K562 (cell line): Measurements from ENCODE around the gene PEX10. TPM values are rescaled to one million over a fixed set of nuclear protein-coding genes. Genes with fewer than 3 reads are reported as not detected.

Experiments used
- ATF2 ChIP-seq: sonication (generic); formaldehyde crosslinking; IDR thresholded peaks from 2 replicates; pipeline ENCODE4 v1.8.1; 2022; ENCODE audit warnings: missing genetic modification reagents
- E2F6 ChIP-seq, 2 experiments: IDR thresholded peaks; 2 replicates each; pipeline ENCODE4 v1.6.1; 2011; ENCODE audit warnings: borderline replicate concordance in 1 of 2, control low read depth in 1 of 2, low read depth in 1 of 2, low read length in 1 of 2, mild to moderate bottlenecking in 1 of 2, mixed read lengths in 1 of 2, moderate library complexity in 1 of 2; ENCODE audit not compliant: insufficient read depth in 1 of 2, insufficient read length in 1 of 2, poor library complexity in 1 of 2, severe bottlenecking in 1 of 2; ENCODE audit errors: extremely low read depth in 1 of 2
- ETV6 ChIP-seq, 3 experiments: fragments of 150-350 bp in 1 of 3; sonication (generic) in 1 of 3; formaldehyde crosslinking in 1 of 3; IDR thresholded peaks; 2 replicates each; pipeline versions ENCODE4 v1.6.1 to v1.8.0; 2014 to 2022; ENCODE audit warnings: borderline replicate concordance in 2 of 3, low read depth in 2 of 3, antibody characterized with exemption in 1 of 3, low read length in 1 of 3, mild to moderate bottlenecking in 1 of 3, missing genetic modification reagents in 1 of 3
- FOS ChIP-seq: IDR thresholded peaks from 3 replicates; pipeline ENCODE4 v1.6.1; 2011; ENCODE audit not compliant: insufficient read length; ENCODE audit errors: extremely low read depth
- MBD2 ChIP-seq: sonication (generic); IDR thresholded peaks from 2 replicates; pipeline ENCODE4 v1.6.1; 2016; ENCODE audit warnings: low read depth, borderline replicate concordance
- MYBL2 ChIP-seq, 2 experiments: fragments of 450-650 bp in 1 of 2; sonication (generic) in 1 of 2; formaldehyde crosslinking in 1 of 2; IDR thresholded peaks; 2 replicates each; pipeline versions ENCODE4 v1.6.1 to v1.8.1; 2017 to 2022; ENCODE audit warnings: borderline replicate concordance in 1 of 2, inconsistent platforms in 1 of 2, low read depth in 1 of 2, mild to moderate bottlenecking in 1 of 2, missing genetic modification reagents in 1 of 2, moderate library complexity in 1 of 2
- MYC ChIP-seq, 2 experiments: fragments of 250-450 bp in 1 of 2; sonication (Bioruptor Pico) in 1 of 2; IDR thresholded peaks; 2 replicates each; pipeline versions ENCODE4 v1.5.1 to v1.6.1; 2012 to 2021; ENCODE audit warnings: low read depth in 2 of 2, borderline replicate concordance in 1 of 2, improper control_type of control experiment in 1 of 2, low read length in 1 of 2, mild to moderate bottlenecking in 1 of 2, moderate library complexity in 1 of 2
- NFATC3 ChIP-seq: fragments of 450-650 bp; IDR thresholded peaks from 2 replicates; pipeline ENCODE4 v1.6.1; 2017; ENCODE audit warnings: mild to moderate bottlenecking
- PTTG1 ChIP-seq: fragments of 450-650 bp; IDR thresholded peaks from 2 replicates; pipeline ENCODE4 v1.6.1; 2016; ENCODE audit warnings: low read depth, mild to moderate bottlenecking, missing genetic modification characterization, missing compliant biosample characterization
- RBBP5 ChIP-seq: fragments of 200-600 bp; sonication (generic); IDR thresholded peaks from 2 replicates; pipeline ENCODE4 v1.6.1; 2012; ENCODE audit warnings: borderline replicate concordance, mild to moderate bottlenecking, low read length, control low read depth, inconsistent platforms; ENCODE audit not compliant: insufficient read depth, poor library complexity, severe bottlenecking
- SAP30 ChIP-seq: fragments of 200-600 bp; sonication (generic); IDR thresholded peaks from 2 replicates; pipeline ENCODE4 v1.6.1; 2012; ENCODE audit warnings: borderline replicate concordance, low read depth, mild to moderate bottlenecking, moderate library complexity, low read length, control low read depth, inconsistent platforms; ENCODE audit not compliant: insufficient read depth, poor library complexity, severe bottlenecking
- SRSF9 ChIP-seq: fragments of 200-400 bp; formaldehyde crosslinking; IDR thresholded peaks from 2 replicates; pipeline ENCODE4 v1.6.1; 2017; ENCODE audit warnings: low read depth, low read length, borderline replicate concordance
- USF2 ChIP-seq: sonication (generic); formaldehyde crosslinking; IDR thresholded peaks from 2 replicates; pipeline ENCODE4 v1.5.0; 2020; ENCODE audit warnings: missing genetic modification reagents
- ZBTB2 ChIP-seq: fragments of 450-650 bp; IDR thresholded peaks from 2 replicates; pipeline ENCODE4 v1.6.1; 2016; ENCODE audit warnings: antibody characterized with exemption
- ZNF639 ChIP-seq, 2 experiments: fragments of 200-800 bp in 1 of 2; sonication (Bioruptor generic) in 1 of 2; sonication (generic) in 1 of 2; formaldehyde crosslinking in 1 of 2; IDR thresholded peaks in 1 of 2; conservative IDR thresholded peaks in 1 of 2; 2 replicates each; pipeline versions ENCODE4 v1.5.0 to v1.6.1; 2016 to 2020; ENCODE audit warnings: missing compliant biosample characterization in 1 of 2, missing genetic modification characterization in 1 of 2, missing genetic modification reagents in 1 of 2
- polyA plus RNA-seq, 8 experiments: library from polyadenylated mRNA; depleted of rRNA in 4 of 8; stranded (reverse) in 5 of 8; unstranded in 3 of 8; fragments of >200 nt; fragmentation: Nextera tagmentation in 2 of 8; fragmentation: Illumina TruSeq in 1 of 8; extraction: Ambion mirVana in 2 of 8; extraction: Trizol in 1 of 8; gene quantifications; 2 replicates each; pipeline versions ENCODE4 v1.2.1 to v1.2.3, GENCODE V29; 2011 to 2014; ENCODE audit warnings: inconsistent platforms in 1 of 8, missing spikeins in 1 of 8
- total RNA-seq, 7 experiments: library from RNA; depleted of rRNA in 6 of 7; stranded (reverse); fragments of >200 nt in 6 of 7; fragmentation: Illumina TruSeq in 2 of 7; extraction: Trizol in 2 of 7; gene quantifications; 2 replicates each; pipeline versions ENCODE4 v1.2.1 to v1.2.3, GENCODE V29; 2011 to 2021; ENCODE audit warnings: low replicate concordance in 1 of 7

PEX10 gene
- total and polyA plus RNA-seq, 9 of the 15 experiments (the other 6 are each of a cell fraction or from before 2014, with no cell fraction given): 0.03 to 26.2 (median 8.7) TPM

- TF ChIP-seq SAP30 (peak; percentile 49), NFATC3 (no peak), MYC (IDR thresholded peaks at IDR 0.05; ENCODE audit: low read depth, low read length) (no peak), MYC (CRISPR knock-in tag; IDR thresholded peaks at IDR 0.05; ENCODE audit: borderline replicate concordance, low read depth) (no peak), ZBTB2 (no peak), USF2 (CRISPR knock-in tag) (peak; percentile 62), MBD2 (no peak), ATF2 (CRISPR knock-in tag) (no peak), MYBL2 (IDR thresholded peaks at IDR 0.05; ENCODE audit: low read depth) (no peak), MYBL2 (CRISPR knock-in tag; IDR thresholded peaks at IDR 0.05; ENCODE audit: borderline replicate concordance) (no peak), PTTG1 (tag) (no peak), ZNF639 (CRISPR knock-in tag; conservative IDR thresholded peaks at IDR 0.05 in 1 of 2, IDR thresholded peaks at IDR 0.05 in 1 of 2) (no peak), FOS (no peak), SRSF9 (no peak), ETV6 (IDR thresholded peaks at IDR 0.05; ENCODE audit: borderline replicate concordance in 1 of 2, low read depth in 2 of 2, low read length in 1 of 2) (no peak), ETV6 (CRISPR knock-in tag; IDR thresholded peaks at IDR 0.05; ENCODE audit: borderline replicate concordance) (no peak), RBBP5 (peak; percentile 10), E2F6 (IDR thresholded peaks at IDR 0.05; ENCODE audit: borderline replicate concordance in 1 of 2, extremely low read depth in 1 of 2, insufficient read depth in 1 of 2, insufficient read length in 1 of 2, low read depth in 1 of 2, low read length in 1 of 2, poor library complexity in 1 of 2, severe bottlenecking in 1 of 2) (peak; percentile 49 to 71)
Observed at GRCh38 chr1:2413495-2414296, 1.3 kb upstream of the PEX10 start (continued).
